Common myeloid progenitor, CD34-positive (primary cell): ENCODE data around the gene TRUB2.
A peak's percentile ranks its signal among the peaks of the same experiment; 100 is the strongest.

Experiments used
- CTCF ChIA-PET: fragments of 350-600 bp; sonication (Branson Sonifier 250); formaldehyde crosslinking; loops from one replicate; lab custom pipeline; 2021; ENCODE audit warnings: antibody characterized with exemption; lab: Charles Lee
- POLR2A ChIA-PET: fragments of 350-600 bp; sonication (Branson Sonifier 250); formaldehyde crosslinking; loops from one replicate; lab custom pipeline; 2021; ENCODE audit warnings: antibody characterized with exemption; lab: Charles Lee
- DNase-seq, 3 donors: peaks; one replicate each; pipeline versions ENCODE4 v3.0.0 to v3.0.0-alpha.2; 2013
- H3K27ac ChIP-seq, 2 experiments: 1 replicate in 1 of 2; 2 replicates in 1 of 2; pipeline ENCODE4 v1.7.0; 2013; ENCODE audit warnings: inconsistent platforms in 2 of 2, low read length in 2 of 2, mild to moderate bottlenecking in 2 of 2, low read depth in 1 of 2, moderate library complexity in 1 of 2; ENCODE audit not compliant: severe bottlenecking in 2 of 2, insufficient read depth in 1 of 2, poor library complexity in 1 of 2
- H3K27me3 ChIP-seq, 5 experiments: replicated peaks in 2 of 5; 1 replicate in 3 of 5; 2 replicates in 2 of 5; pipeline versions ENCODE4 v1.6.1 to v1.7.0; 2013; ENCODE audit warnings: low read length in 4 of 5, mild to moderate bottlenecking in 2 of 5, moderate library complexity in 2 of 5, inconsistent platforms in 1 of 5; ENCODE audit not compliant: insufficient read depth in 5 of 5, control insufficient read depth in 4 of 5
- H3K36me3 ChIP-seq, 4 experiments: 1 replicate in 2 of 4; 2 replicates in 2 of 4; pipeline versions ENCODE4 v1.6.1 to v1.7.0; 2013; ENCODE audit warnings: low read length in 3 of 4, control low read depth in 1 of 4, mild to moderate bottlenecking in 1 of 4; ENCODE audit not compliant: control insufficient read depth in 4 of 4, insufficient read depth in 4 of 4
- H3K4me1 ChIP-seq, 4 experiments: 1 replicate in 3 of 4; 2 replicates in 1 of 4; pipeline versions ENCODE4 v1.6.1 to v1.7.1; 2013; ENCODE audit warnings: low read length in 3 of 4, mild to moderate bottlenecking in 3 of 4, control low read depth in 1 of 4, inconsistent platforms in 1 of 4, moderate library complexity in 1 of 4; ENCODE audit not compliant: control insufficient read depth in 4 of 4, insufficient read depth in 4 of 4; ENCODE audit errors: control extremely low read depth in 1 of 4
- H3K4me3 ChIP-seq, 7 experiments: 1 replicate in 4 of 7; 2 replicates in 3 of 7; pipeline versions ENCODE4 v1.5.1 to v1.7.0; 2013; ENCODE audit warnings: mild to moderate bottlenecking in 7 of 7, low read length in 6 of 7, moderate library complexity in 6 of 7, inconsistent platforms in 2 of 7, low read depth in 2 of 7, control low read depth in 1 of 7; ENCODE audit not compliant: insufficient read depth in 4 of 7, control insufficient read depth in 1 of 7; ENCODE audit errors: extremely low read depth in 1 of 7
- H3K9me3 ChIP-seq, 5 experiments: 1 replicate in 4 of 5; 2 replicates in 1 of 5; pipeline versions ENCODE4 v1.6.1 to v1.7.1; 2013; ENCODE audit warnings: low read length in 4 of 5, mild to moderate bottlenecking in 2 of 5, inconsistent platforms in 1 of 5, low read depth in 1 of 5, moderate library complexity in 1 of 5; ENCODE audit not compliant: control insufficient read depth in 4 of 5, insufficient read depth in 2 of 5; ENCODE audit errors: control extremely low read depth in 1 of 5
- WGBS: methylation state at CpG from one replicate; pipeline ENCODE4 v1.1.5; 2013; ENCODE audit not compliant: insufficient coverage; 5-methylcytosine and 5-hydroxymethylcytosine counted together

TRUB2 gene

DNA sequence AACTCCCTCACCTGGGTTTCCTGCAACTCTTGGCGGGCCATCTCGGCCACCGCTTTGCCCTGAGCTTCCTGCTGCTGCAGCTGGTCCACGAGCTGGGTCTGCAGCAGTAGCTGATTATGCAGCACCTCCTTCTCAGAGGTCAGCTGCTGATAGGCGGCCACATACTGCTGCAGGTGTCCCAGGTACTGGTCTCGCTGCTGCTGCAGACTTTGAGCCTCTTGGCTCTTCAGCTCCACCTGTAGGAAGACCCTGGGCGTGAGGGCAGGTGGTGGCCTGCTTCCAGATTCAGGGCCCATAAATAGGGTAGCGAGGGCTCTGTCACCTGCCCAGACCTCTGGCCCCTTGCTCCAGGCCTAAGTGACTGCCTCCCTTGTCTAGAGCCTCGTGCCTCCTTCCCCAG lies 63.1 kb downstream of the TRUB2 start:
- WGBS: 97% methylated on average over 8 of the region's 9 CpGs
- no peaks in the 10 kb centered on the region for H3K9me3 ChIP-seq
- no peak overlapping the region for H3K4me3 ChIP-seq
- H3K36me3 ChIP-seq: peaks cover 8 to 62% (median 38%) of the 10 kb centered on the region in 4 experiments
- no peak for DNase-seq
- H3K4me1 ChIP-seq: no peaks in the 10 kb centered on the region
- POLR2A ChIA-PET: no interaction called here
- CTCF ChIA-PET: interaction anchor here (0.6 to 2.3 kb wide), 3 partner anchors 10 to 158 kb away, joined by 3 to 7 read pairs (median 3); no protein-coding TSS in a partner anchor
- no peaks in the 10 kb centered on the region for H3K27me3 ChIP-seq
- H3K27ac ChIP-seq: peak overlapping the region in 1 of 2 experiments; percentile 4

DNA sequence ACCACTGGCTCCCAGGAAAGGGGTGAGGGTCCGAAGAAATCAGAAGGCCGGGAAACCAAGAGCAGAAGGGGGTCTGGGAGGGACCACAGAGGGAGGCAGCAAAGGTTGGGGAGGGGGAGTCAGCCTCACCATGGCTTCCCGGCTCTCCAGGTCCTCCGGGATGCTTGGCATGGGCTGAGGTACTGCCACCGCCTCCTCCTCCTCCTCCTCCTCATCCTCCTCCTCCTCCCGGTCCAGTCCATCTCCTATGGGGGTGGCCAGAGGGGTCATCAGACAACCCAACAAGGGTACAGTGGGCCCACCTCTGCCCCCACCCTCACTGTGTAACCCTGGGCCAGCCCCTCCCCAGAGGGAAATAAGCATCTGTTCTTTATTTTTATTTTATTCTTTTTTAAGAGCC lies 63.9 kb downstream of the TRUB2 start:
- Histone ChIP-seq H3K4me3 (no peak overlapping the region), H3K36me3 (peaks cover 8 to 62% (median 39%) of the 10 kb centered on the region in 4 experiments), H3K27me3 (no peaks in the 10 kb centered on the region), H3K4me1 (no peaks in the 10 kb centered on the region), H3K9me3 (no peaks in the 10 kb centered on the region), H3K27ac (no peak overlapping the region)
- WGBS: 100% methylated on average over 2 of the region's 6 CpGs
- DNase-seq: no peak
- ChIA-PET POLR2A (no interaction called here), CTCF (no interaction called here)

- CTCF ChIA-PET: interaction anchor here (1.6 kb wide), 1 partner anchor 63 kb away, joined by 4 read pairs; no protein-coding TSS in a partner anchor
- Histone ChIP-seq H3K9me3 (no peaks in the 10 kb centered on the region), H3K4me1 (no peaks in the 10 kb centered on the region), H3K27me3 (no peaks in the 10 kb centered on the region), H3K27ac (no peak overlapping the region), H3K4me3 (no peak overlapping the region), H3K36me3 (peaks cover 8 to 59% (median 38%) of the 10 kb centered on the region in 4 experiments)
- WGBS: 98% methylated on average over 9 of the region's 11 CpGs
- no peak for DNase-seq
- POLR2A ChIA-PET: no interaction called here
Measured at GRCh38 chr9:128257907-128258306, 64.3 kb downstream of the TRUB2 start.

DNA sequence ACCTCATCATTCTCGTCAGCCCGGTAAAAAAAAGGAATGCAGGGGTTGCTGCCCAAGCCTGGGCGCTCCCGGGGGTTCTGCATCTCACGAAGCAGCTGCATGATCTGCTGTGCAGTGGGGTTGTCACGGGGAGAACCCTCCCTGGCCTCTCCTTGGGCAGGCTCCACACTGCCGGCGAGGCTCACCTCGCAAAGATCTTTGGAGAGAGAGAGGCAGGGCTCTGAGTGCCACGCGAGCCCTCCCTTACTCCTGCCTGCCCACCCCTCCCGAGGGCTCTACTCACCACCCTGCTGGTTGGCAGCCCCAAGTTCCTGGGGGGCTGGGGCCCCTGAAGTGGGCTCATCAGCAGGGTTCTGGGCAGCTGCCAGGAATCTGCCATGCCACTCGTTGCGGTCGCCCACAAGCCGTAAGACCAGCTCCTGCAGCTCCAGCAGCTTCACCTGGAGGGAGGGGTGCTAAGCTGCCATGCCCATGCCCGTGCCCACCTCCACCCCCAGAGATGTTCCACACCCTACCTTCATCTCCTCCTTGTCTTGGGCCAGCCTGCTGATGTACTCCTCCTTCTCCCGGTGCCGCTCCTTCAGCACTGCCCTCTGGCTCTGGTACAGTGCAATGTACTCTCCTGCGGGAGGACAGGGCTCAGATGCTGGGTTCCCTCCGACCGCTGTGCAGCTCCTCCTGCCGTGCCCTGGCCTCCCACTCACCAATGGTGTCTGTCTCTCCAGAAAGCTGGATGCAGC lies 65.0 kb downstream of the TRUB2 start:
- H3K27ac ChIP-seq: no peak overlapping the region
- no peaks in the 10 kb centered on the region for H3K9me3 ChIP-seq
- H3K4me1 ChIP-seq: no peaks in the 10 kb centered on the region
- CTCF ChIA-PET: interaction anchor here (1.1 to 1.6 kb wide), 2 partner anchors 8 to 62 kb away, joined by 3 to 4 read pairs; no protein-coding TSS in a partner anchor
- H3K27me3 ChIP-seq: no peaks in the 10 kb centered on the region
- POLR2A ChIA-PET: no interaction called here
- peak in 1 of 3 donors; percentile 10 for DNase-seq
- H3K4me3 ChIP-seq: no peak overlapping the region
- WGBS: 87% methylated on average over 20 of the region's 23 CpGs
- peaks cover 6 to 53% (median 32%) of the 10 kb centered on the region in 4 experiments for H3K36me3 ChIP-seq
